OCI-LY1 (cell line): ENCODE data around the gene USP34.

Experiments
- CTCF ChIP-seq: fragments of 200-600 bp; sonication (generic), shearing (Covaris generic); IDR thresholded peaks from 2 replicates; pipeline ENCODE4 v1.5.1; 2017; ENCODE audit warnings: mild to moderate bottlenecking, antibody characterized with exemption, low read length, moderate library complexity, mixed read lengths
- EZH2 ChIP-seq: fragments of 200-600 bp; sonication (generic), shearing (Covaris generic); IDR thresholded peaks from 2 replicates; pipeline ENCODE4 v1.8.0; 2017; ENCODE audit warnings: borderline replicate concordance, mixed run types, mild to moderate bottlenecking, antibody characterized with exemption, low read length, moderate library complexity, mixed read lengths

GRCh38 chr2:61222567-61222966, 248.3 kb downstream of the USP34 start:
- TF ChIP-seq EZH2, result no peak
- TF ChIP-seq CTCF, result no peak
